ENCODE measurements around the gene SERTM1.

- TF ChIP-seq TAF1 (IDR thresholded peaks at IDR 0.05; ENCODE audit: low read depth) = no peak
- no peak for TF ChIP-seq YY1 (IDR thresholded peaks at IDR 0.05; ENCODE audit: low read depth)
- TF ChIP-seq MAX (IDR thresholded peaks at IDR 0.05) = no peak
- no peak for TF ChIP-seq CEBPB (IDR thresholded peaks at IDR 0.05)
- TF ChIP-seq FOXM1 (IDR thresholded peaks at IDR 0.05; ENCODE audit: borderline replicate concordance, low read depth) = no peak
- TF ChIP-seq CREB1 (IDR thresholded peaks at IDR 0.05; ENCODE audit: low read depth) = no peak
- no peak for TF ChIP-seq REST (IDR thresholded peaks at IDR 0.05; ENCODE audit: low read depth)
These were observed 42.0 kb downstream of the SERTM1 start for GRCh38 chr13:36715841-36716240.
